GM19238 (cell line): ENCODE results near the gene COL4A2.

Source experiments
- DNase-seq: peaks from one replicate; pipeline ENCODE4 v3.0.0; 2011; ENCODE audit warnings: low spot score; ENCODE audit not compliant: insufficient read length

COL4A2 gene

DNA sequence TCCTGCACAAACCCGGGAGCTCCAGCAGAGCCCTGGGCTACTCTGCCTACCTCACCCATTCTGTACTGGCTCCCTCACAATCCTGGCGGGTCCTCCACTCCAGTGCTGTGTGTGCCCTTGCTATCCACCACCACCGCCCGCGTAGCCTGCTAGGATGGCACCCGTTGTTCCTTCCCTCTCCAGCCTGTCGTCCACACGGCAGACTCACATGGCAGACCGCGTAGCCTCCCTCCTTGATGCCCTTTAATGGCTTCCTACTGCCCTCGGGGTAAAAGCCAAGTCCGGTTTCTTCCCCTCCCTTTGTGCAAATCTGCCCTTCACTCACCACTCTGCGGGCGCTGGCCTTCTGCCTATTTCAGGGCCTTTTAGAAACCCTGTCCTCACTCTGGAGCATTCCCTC, 147.9 kb downstream of the COL4A2 start:
- no peak for DNase-seq

- DNase-seq: no peak
These were observed 148.4 kb downstream of the COL4A2 start for GRCh38 chr13:110455444-110455843.

- peak; percentile 95 for DNase-seq
These were observed 148.9 kb downstream of the COL4A2 start for GRCh38 chr13:110455941-110456340.

- DNase-seq: no peak
These were observed 149.5 kb downstream of the COL4A2 start for GRCh38 chr13:110456550-110456949.

DNA sequence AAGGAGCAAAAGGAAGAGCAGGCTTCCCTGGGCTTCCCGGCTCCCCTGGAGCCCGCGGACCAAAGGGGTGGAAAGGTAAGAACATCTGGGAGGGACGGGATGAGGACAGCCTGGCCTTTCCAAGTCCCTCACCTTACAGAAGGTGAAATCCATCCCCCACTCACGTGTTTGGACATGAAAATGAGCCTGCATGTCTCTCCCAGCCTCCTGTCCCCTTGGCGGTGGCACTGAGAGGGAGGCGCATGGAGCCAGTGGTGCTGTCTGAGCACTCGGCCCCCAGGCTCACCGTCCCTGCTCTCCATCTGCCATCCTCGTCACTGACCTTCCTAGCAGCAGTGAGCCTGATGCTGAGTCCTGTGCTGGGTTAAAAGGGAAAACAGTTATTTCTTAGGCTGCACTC, 150.3 kb downstream of the COL4A2 start:
- no peak for DNase-seq

DNA sequence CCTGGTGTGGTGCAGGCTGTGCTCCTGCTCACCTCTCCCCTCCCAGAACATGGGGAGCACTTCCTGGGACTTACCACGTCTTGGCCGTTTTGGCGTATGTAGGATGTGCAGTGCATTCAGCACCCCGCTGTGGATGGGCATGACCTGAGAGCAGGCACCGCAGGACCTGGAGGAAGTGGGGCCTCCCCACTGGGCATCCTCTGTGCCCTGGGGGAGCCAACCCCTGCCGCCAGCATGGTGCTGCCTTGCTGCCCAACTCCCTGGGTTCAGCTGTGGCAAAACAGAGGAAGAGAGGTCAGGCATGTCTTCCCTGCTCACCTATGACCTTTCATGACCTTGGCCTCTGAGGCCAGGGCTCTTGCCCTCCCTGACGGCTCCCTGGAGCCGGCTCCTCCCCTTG, 150.9 kb downstream of the COL4A2 start:
- DNase-seq: no peak

DNA sequence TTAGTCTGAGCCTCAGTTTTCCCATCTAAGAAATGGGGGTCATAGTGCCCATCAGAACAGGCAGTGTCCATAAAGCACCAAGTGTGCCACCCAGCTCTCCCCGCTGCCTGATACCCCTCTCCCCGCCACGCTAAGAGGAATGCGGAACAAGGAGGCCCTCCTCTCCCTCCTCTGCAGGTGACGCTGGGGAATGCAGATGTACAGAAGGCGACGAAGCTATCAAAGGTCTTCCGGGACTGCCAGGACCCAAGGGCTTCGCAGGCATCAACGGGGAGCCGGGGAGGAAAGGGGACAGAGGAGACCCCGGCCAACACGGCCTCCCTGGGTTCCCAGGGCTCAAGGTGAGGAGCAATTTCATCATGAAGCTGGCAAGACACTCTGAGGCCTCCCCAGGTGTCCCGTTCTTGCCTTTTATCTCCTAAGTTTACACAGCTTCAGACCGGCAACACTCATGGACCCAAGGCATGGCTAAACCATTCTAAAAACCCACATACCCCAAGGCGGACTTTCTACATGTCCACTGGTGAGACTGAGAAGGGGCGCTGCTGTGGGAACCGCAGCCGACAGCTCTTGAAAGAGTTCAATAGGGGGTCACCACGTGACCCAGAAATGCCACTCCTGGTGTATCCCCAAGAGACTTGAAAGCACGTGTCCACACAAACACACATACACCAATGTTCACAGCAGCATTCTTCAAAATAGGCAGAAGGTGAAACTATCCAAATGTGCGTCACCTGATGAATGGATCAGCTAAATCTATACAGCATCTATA, 151.7 kb downstream of the COL4A2 start:
- no peak for DNase-seq

DNA sequence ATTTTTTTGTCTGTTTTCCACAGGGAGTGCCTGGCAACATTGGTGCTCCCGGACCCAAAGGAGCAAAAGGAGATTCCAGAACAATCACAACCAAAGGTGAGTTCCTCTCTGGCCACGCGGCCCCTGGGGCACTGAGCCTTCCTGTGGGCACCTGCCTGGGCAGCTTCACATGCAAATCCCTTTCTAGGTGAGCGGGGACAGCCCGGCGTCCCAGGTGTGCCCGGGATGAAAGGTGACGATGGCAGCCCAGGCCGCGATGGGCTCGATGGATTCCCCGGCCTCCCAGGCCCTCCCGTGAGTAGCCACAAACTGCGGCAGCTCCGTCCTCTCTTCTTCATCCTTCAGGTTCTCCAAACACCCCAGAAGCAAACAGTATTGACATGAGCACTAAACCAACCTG, 155.0 kb downstream of the COL4A2 start:
- DNase-seq: no peak

DNA sequence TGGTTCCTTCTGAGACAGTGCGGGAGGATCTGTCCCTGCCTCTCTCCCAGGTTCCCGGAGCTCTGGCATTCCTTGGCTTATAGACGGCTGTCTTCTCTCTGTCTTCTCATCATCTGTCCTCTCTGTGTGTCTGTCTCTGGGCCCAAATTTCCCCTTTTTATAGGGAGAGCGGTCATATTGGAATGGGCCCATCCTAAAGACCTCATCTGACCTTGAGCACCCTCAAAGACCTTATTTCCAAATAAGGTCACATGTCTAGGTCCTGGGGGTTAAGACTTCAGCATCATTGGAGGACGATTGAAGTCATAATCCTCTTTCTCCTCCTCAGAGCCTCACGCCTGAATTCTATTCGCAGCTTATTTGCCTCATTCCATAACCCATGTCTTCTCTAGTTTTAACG, 156.1 kb downstream of the COL4A2 start:
- DNase-seq: no peak

- DNase-seq: no peak
These were observed 156.9 kb downstream of the COL4A2 start for GRCh38 chr13:110463871-110464510.

- DNase-seq: no peak
These were observed 157.7 kb downstream of the COL4A2 start for GRCh38 chr13:110464556-110465333.

- DNase-seq: no peak
These were observed 158.6 kb downstream of the COL4A2 start for GRCh38 chr13:110465696-110466095.

- DNase-seq: no peak
These were observed 159.3 kb downstream of the COL4A2 start for GRCh38 chr13:110466266-110466915.

DNA sequence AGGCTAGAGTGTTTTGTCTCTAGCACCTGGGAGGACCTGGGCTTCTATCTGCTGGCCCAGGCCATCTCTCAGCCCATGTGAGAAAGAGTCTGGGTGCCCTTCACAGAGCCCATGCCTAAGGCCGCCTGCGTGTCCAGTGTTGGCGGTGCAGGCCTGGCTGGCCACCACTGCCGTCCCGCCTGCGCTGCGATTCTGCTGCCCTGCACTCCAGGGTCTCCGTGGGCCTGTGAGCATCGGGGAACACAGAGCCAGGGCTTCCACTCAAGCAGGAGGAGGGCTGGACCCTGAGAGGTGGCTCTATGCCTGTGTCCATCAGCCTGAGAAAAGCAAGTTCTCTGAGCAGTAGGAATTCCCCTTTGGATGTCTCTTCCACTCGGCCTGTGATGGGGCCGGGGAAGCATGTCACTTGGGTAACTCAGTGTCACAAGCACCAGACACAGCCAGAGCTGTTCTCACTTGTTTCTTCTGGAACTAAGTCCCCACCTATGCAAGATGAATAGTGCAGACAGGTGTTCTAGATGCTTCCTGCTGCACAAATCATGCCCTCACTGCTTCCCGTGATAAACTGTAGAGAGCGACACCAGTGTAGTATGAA, 160.5 kb downstream of the COL4A2 start:
- no peak for DNase-seq

DNA sequence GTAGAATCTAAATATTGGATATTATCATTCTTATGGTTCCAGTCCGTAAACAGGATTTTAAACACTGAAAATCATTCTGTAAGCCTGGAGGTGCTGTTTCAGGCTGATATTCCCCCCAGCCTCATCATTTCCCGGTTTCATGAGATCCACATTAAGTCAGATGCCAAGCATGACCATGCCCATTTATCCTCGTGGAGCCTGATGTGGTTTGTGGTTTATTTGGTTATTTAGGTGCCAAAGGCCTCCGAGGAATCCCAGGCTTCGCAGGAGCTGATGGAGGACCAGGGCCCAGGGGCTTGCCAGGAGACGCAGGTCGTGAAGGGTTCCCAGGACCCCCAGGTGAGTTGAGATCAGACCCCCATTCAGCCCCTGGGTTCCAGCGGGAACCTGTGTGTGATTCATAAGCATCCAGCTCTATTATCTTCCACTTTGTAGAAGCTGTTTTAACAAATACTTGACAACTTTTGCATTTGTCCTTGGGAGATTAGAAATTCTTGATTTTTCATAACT, 162.0 kb downstream of the COL4A2 start:
- DNase-seq: no peak

GRCh38 chr13:110469597-110469996, 162.5 kb downstream of the COL4A2 start:
- DNase-seq: no peak

GRCh38 chr13:110470272-110471009, 163.4 kb downstream of the COL4A2 start:
- no peak for DNase-seq

DNA sequence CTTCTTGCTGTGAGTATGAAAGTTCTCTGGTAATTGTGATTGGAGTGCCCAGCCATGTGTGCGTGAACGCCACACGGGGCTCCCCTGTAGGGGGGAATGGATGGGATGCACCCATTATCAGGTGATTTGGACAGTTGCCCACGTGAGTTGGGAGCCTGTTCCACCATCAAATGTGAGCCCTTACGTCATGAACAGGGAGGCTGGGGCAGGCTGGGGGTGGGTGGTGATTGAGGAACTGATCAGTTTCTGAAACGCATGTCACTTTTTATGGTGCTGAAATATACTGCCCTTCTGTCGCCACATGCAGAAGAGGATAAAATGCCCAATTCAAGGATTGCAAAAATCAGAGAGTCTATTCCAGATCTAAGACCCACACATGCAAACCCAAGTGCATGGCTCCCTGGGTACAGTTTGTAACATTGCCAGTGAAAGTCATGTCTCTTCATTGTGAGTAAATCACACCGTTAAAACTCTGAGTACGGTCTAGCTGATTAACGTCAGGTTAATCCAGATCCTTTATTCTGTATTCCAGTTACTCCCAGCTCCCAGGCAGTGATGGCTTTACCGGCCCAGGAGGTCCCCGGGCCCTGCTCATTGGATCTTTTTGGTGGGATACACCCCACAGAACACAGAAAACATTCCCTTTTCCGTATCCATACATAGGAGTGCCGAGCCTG, 164.2 kb downstream of the COL4A2 start:
- peak; percentile 37 for DNase-seq

GRCh38 chr13:110471833-110472162, 164.7 kb downstream of the COL4A2 start:
- peak; percentile 88 for DNase-seq
